Stimulated activated CD8-positive, alpha-beta memory T cell treated with anti-CD3 and anti-CD28 coated beads, Interleukin-4, amount 100 ng/mL, for 4 hours (primary cell): ENCODE results near the gene OR6K6.

Experiments
- DNase-seq, 2 donors: peaks; one replicate each; pipeline ENCODE4 v3.0.0-alpha.2; 2020; ENCODE audit warnings: low read depth in 2 of 2, low spot score in 1 of 2

OR6K6 gene, protein sequence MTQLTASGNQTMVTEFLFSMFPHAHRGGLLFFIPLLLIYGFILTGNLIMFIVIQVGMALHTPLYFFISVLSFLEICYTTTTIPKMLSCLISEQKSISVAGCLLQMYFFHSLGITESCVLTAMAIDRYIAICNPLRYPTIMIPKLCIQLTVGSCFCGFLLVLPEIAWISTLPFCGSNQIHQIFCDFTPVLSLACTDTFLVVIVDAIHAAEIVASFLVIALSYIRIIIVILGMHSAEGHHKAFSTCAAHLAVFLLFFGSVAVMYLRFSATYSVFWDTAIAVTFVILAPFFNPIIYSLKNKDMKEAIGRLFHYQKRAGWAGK

DNA sequence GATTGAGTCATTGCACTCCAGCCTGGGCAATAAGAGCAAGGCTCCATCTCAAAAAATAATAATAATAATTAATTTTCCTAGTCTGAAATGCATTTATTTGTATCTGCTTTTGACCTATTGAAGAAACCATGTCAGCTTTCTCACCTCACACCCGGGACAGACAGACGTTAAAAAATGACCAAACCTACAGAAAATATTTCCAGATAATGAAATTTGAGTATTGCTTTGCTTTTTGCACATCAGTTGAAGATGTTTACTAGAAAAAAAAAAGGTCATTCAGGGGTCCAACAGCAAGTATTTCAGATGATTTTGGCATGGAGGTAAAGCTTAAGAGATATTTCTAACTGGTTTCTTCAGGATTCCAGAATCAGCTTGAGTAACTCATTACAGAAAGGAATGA, at the start of gene OR6K6:
Gene OR6K6 (plus strand): TSS at position 301 of the 400 bp plus-strand sequence. CDS start 168 bp downstream, outside the sequence.
- no peak for DNase-seq

DNA sequence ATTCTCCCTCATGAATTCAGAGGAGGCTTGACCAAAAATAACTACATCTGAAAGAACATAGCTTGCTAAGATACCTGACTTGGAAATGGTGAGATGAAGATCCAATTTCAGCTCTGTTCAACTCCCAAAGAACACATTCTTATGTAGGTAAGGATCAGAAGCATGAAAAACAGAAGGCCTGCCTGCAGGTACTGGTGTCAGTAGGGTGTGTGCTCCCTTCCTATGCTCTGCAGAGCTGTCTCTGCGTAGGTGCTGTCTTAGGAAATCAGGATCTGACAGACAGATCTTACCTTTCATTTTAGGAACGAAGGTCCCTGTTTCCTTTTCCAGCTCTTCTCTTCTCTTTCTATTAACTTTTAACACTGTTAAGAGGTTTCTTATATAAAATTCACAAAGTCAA, 48.4 kb upstream of the OR6K6 start:
- no peak for DNase-seq

DNA sequence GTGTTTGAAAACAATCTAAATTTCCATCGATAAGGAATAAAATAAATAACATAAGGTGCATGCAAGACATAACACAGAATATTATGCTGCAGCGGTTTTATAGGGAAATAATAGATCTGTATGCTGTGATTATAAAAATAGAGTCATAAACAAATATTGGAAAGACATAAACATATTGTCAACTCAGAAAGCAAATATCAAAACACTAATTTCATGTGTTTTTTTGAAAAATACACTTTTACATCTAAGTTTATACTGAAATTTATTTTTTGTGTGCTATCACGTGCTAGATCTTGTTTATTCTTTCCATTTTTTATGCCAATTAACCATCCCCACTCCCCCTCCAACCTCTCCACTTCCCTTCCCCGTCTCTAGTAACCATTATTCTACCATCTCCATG, 43.4 kb upstream of the OR6K6 start:
- DNase-seq: no peak

DNA sequence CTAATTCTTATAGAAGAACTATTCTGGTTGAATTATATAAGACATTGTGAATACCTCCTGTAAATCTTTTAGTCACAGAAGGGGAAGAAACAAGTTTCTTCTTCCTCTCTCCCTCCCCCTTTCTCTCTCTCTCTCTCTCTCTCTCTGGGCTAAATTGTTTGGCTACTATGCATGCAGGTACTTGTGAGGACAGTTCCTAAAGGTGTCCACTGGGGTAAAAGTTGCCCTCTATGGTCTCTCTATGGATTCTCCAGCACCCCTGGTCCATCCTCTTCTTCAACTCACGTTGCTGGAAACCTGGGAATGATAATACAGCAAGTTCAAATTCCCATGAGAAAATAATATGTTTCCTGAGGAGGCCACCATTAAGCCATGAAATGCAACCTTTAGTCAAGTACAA, 39.8 kb upstream of the OR6K6 start:
- DNase-seq: no peak

DNA sequence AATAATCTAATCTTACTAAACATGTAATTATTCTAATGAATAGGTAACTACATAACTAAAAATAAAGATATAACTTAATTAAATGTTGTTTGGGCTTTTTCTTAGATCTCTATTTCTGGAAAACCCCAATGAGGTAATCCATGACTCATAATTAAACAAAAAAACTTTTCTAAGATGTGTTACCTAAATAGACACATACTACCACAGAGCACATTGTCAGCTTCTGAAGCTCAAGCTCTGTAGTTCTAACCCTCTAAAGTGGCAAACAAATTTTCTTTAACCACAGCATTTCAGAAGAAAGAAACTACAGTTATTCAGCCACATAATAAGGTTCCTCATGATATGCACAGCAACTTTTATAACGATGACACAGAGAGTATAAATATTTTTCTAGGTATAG, 38.2 kb upstream of the OR6K6 start:
- no peak for DNase-seq

DNA sequence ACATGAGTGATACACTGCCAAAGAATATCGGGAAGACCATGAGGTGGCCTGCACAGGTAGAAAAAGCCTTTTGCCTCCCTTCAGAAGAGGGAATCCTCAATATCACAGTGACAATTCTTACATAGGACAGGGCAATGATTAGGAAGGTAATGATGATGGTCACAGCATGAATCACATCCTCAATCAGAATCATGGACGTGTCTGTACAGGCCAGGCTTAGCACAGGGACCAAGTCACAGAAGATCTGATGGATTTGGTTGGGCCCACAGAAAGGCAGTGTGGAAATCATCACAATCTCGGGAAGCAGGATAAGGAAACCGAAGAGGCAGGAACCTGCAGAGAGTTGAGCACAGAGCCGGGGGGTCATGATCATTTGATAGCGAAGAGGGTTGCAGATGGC, 37.2 kb upstream of the OR6K6 start:
- DNase-seq: no peak

DNA sequence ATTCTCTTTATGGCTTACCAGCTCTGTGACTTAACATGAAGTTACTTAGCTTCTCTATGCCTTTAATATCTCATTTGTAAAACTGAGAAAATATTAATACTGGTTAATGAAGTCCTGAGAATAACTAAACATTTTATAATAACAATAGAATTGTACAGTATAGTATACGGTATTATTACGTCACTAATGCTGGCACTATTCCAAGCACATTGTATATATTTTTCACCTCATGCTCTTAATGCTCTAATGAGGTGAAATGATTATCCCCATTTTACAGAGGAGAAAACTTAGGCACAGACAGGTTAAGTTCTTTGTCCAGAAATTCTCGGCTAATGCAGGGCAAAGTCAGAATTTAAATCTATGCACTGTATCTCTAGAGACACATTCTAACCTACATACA, 34.9 kb upstream of the OR6K6 start:
- DNase-seq: no peak

DNA sequence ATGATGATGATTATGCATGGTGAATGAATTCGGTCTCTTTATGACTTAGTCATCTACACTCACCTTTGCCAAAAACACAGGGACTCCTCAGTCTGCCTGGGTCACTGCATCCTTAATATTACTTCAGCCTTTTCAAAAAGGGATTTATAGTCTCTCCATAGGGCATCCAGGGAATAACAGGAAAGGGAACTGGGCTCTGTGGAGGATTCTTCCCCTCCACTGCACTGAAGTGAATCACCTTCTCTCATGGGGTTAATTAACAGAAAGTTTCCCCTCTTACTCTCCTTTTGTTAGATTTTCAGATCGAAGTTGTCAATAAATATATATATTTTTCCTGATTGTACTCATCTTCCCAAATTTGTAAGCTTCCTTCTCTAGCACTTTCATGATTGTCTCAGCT, 33.9 kb upstream of the OR6K6 start, which contains the start of gene OR6K3:
Gene OR6K3 (minus strand): TSS at position 101 of the 400 bp plus-strand sequence. CDS start 2,605 bp downstream, outside the sequence.
- DNase-seq: no peak

DNA sequence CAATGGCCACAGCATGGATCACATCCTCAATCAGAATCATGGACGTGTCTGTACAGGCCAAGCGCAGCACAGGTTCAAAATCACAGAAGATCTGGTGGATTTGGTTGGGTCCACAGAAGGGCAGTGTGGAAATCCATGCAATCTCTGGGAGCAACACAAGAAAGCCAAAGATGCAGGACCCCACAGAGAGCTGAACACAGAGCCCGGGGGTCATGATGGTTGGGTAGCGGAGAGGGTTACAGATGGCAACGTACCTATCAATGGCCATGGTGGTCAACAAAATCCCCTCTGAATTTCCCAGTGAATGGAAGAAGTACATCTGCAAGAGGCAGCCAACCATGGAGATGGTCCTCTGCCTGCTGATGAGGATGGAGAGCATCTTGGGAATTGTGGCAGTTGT, 30.1 kb upstream of the OR6K6 start:
- DNase-seq: no peak

DNA sequence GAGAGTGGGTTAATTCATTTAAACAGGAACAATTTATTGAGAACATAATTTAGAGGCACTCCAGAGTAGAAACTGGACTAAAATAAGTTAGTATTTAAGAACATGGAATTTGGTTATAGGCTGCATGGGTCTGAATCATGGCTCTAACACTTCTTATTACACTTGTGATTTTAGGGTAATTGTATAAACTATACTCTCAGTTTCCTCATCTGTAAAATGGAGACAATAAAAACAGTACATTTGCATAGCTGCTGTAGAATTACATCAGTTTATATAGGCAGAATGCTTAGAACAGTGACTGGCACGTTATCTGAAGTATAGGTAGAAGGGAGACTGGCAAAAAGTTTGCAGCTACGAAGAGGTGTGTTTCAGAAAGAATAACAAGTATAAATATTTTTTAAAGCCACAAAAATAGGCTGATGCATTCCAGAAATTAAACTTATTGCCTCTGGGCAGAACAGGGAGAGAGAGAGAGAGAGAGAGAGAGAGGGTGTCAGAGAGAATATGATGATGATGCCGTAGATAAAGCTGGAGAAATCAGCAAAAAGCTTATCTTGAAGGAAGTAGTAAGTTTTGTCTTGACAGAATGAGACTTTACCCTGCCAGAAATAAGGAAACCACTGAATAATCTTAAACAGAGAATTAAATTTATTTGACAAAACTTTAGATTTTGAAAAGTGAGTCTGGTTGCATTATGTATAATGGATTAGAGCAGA, 25.9 kb upstream of the OR6K6 start:
- no peak for DNase-seq

DNA sequence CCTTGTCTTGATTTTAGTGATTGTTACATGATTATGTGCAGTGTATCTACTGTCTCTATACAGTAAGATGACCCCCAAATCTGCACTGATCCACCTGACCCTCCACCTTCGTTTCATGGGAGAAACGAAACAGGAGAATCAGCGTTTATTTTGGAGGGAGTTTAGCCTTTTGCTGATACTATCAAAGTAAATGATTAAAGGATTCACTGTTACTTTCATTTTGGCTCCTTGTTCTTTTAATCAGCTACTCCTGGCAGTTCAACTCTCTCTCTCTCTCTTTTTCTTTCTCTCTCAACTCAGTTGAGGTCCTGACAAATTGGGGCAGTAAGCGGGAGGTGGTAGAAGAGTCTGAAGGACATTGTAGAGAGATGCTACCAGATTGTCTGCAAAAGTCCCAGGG, 24.1 kb upstream of the OR6K6 start:
- DNase-seq: no peak

DNA sequence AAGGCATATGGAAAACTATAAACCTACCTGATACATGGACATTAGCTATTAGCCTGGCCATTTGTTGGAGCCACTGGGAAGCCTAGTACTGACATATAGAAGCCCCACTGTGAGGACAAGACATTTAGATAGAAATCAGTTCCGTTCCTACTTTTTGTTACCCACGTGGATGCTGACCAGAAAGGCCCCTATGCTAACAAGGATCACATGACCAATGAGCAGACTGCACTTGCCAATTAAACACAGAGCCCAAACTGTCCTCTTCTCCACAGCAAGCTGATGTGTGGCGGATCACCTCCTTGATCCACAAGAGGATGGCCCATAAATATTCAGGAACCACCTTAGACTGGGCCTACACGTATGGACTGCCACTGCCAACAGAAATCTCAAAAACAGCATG, 22.8 kb upstream of the OR6K6 start:
- no peak for DNase-seq

DNA sequence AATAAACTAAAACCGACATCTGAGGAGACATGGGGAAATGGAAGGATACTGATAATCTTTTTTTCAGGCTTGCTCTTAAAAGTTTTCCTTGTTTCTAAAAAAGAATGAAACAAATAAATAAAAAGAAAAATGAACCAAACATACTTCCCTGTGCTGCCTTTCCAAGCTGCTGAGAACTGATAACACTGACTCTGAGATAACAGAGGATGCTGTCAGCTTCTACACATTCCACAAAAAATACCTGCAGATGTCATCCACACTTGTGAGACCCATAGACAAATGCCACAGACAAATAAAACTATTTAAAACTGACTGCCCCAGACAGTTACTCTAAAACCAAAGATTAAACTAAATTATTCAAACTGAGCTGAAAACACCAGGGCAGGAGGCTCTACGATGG, 22.0 kb upstream of the OR6K6 start:
- no peak for DNase-seq

DNA sequence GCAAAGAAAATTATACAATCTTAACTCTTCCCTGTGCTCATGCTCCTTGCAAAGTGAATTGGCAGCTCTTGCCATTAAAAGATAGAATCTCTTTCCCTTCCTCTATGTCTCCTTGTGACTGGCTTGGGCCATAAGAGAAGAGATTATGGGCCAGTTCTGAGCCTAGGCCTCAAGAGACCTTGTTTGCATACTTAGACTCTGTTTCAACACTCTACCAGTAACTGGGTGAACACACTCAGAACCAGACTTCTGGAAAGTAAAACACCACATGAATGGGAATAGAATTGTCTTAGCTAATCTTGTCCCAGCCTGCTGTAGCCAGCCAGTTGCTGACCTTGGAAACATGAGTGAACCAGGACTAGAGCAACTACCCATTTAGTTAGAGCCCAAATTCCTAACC, 18.7 kb upstream of the OR6K6 start:
- no peak for DNase-seq

DNA sequence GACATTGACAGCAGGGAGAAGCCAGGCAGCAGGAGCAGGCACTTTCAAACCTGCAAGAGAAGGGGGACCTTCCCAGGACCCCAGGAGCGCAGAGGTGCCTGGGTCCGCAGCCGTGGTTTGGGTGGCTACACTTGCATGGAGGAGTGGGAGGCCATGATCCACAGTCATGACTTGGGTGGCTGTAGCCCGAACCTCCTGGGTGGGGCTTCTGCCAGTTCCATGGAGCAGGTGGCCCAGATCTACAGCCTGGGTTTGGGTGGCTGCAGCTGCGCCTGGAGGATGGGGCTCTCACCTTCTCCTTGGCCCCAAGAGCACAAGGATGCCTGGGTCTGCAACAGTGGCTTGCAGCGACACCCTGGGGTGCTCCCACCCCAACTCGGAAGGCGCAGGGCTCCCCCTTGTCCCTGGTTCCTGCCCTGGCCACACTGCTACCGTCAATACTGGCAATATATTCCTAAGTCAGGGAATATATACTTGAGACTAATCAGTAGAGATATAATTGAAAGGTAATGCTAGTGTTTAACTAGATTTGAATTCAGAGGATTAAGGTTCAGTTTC, 2.3 kb upstream of the OR6K6 start:
- DNase-seq: no peak

DNA sequence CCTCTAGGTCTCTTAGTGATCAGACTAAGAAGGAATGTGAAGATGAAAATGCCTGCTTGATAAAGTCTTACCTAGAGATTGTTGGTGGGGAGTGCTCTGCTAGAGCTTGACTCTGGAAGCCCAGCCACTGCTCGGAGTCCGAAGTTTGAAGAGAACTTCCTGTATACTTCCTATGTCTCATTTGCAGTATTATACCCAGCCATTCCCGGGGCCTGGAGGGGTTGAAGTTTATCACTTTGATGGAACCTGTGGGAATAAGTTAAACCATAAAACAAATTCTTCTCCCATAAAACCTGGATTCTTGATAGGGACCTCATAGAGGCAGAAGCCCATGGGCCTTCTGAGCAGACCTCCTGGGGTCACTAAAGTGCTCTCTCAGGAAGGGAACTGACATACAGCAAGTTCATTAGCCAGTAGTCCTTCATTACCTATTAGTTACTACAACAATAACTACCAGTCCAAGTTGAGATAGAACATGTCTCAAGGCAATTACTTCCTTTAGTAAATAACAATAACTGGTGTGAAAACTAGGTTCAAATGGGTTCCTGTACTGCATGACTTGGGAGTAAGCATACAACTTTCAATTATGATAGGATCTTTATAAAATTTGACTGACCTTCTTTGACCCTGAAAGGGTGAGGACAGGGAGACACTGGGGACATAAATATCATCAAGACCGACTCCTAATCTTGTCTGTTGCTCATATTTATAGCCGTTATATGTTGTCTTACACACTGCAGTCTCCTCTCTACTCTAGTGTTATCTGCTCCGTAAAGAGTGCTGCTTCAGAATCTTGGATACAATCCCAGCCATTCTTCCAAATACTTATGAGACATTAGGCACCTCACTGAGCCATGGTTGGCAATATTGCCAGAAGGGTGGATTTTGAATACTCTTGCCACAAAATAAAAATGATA, 17.7 kb downstream of the OR6K6 start, which contains the start of gene OR6N1:
Gene OR6N1 (minus strand): TSS at position 246 of the 917 bp plus-strand sequence. CDS start 5,513 bp downstream, outside the sequence.
- DNase-seq: no peak

DNA sequence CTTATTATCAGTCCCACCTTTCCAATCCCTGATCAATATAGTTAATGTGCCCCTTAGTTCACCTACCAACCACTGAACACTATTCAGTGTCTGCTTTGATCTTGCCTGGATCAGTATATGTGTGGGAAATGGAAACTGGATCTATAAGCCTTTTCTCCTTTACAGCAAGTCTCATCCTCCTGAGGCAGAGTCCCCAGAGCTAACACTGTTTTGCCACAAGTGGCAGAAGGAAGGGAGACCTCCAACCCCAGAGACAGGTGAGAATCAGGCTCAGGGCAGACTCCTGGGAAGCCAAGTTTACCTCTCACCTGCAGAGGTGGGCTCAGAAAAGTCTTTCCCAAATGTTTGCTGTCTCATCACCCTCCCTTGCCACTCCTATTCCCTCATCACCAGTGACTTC, 26.6 kb downstream of the OR6K6 start, which contains the start of gene OR6N2:
Gene OR6N2 (minus strand): TSS at position 101 of the 400 bp plus-strand sequence. CDS start 3,569 bp downstream, outside the sequence.
- no peak for DNase-seq

DNA sequence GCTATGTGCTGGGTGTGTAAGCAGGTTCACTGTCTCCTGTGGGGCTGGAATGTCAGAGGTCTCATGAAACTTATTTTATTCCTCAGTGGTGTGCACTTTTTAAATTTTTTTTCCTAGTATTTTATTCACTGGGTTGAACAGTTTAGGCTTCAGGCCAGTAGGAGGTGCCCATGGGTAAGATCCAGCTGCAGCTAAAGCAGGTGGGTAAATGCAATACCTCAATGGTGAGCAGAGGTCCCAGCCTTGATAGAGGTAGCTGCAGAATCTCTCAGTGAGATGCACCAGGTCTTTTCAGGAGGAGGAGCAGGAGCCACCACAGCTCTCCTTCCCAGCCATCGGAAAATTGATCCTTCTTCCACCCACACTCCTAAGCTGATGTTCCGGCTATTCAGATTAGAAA, 39.1 kb downstream of the OR6K6 start:
- no peak for DNase-seq

DNA sequence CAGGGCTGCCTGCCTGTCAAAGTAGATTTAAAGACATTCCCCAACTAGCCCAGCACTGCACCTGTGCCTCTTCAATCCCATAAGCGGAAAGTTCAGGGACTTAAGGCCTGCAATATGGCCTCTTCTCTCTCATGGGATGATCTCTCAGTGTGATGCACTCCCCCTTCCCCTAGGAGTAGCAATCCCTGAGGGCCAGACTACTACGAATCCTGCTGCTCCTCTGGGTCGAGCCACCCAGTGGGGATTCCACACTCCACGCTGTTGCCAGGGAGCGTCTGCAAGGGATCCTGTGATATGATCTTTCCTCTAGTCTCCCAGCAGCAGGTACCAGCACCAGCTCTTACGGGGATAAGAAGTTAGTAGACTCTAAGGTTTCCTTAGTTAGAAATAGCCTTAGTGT, 39.7 kb downstream of the OR6K6 start:
- no peak for DNase-seq

DNA sequence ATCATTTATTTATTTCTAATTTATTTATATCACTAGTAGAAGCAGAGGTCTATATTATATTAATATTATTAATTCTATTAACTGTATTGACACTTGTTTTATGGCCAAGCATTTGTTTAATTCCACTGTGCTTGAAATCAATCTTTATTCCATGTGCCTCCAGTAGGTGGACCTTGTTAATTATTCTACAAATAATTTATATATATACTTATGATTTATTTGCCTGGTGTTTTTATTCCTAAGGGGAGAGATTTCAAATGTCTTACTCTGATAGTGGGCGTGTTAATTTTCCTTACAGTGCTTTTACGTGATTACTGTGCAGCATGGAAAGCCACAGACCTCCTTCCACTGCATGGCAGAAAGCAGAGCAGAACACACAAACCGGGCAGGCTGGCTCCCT, 44.0 kb downstream of the OR6K6 start:
- DNase-seq: no peak

DNA sequence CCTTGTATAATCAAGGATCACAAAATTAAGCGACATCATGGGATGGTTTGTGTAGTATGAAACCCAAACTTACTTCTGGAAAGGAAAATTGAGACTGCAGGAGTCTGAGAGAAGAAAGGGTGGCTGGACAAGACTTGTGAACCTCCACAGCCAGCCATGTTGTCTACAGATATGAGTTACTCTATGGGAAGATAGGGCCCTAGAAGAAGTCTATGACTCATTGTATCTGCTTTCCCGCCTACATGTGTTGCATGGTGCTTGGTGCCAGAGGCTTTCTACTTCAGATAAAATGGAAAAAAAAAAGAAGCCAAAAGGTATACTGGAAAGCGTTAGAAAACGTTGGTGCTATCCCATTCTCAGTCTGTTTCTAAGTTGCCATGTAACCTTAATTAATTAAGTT, 45.2 kb downstream of the OR6K6 start:
- DNase-seq: no peak
